ENCODE results near the gene MFAP5.

- no peak for TF ChIP-seq CTCF (IDR thresholded peaks at IDR 0.05)
- no peak for TF ChIP-seq POLR2A (IDR thresholded peaks at IDR 0.05)
Measured at GRCh38 chr12:8609061-8609570, 53.5 kb downstream of the MFAP5 start.

All from lower leg skin (tissue), 3 donors.